CD4-positive, alpha-beta T cell treated with Interleukin-6 for 4 hours (primary cell): Measurements from ENCODE around the gene HOXD10.

Experiments used
- DNase-seq: peaks from one replicate; pipeline ENCODE4 v3.0.0-alpha.2; 2020; ENCODE audit warnings: mixed read lengths

The HOXD10 gene

DNA sequence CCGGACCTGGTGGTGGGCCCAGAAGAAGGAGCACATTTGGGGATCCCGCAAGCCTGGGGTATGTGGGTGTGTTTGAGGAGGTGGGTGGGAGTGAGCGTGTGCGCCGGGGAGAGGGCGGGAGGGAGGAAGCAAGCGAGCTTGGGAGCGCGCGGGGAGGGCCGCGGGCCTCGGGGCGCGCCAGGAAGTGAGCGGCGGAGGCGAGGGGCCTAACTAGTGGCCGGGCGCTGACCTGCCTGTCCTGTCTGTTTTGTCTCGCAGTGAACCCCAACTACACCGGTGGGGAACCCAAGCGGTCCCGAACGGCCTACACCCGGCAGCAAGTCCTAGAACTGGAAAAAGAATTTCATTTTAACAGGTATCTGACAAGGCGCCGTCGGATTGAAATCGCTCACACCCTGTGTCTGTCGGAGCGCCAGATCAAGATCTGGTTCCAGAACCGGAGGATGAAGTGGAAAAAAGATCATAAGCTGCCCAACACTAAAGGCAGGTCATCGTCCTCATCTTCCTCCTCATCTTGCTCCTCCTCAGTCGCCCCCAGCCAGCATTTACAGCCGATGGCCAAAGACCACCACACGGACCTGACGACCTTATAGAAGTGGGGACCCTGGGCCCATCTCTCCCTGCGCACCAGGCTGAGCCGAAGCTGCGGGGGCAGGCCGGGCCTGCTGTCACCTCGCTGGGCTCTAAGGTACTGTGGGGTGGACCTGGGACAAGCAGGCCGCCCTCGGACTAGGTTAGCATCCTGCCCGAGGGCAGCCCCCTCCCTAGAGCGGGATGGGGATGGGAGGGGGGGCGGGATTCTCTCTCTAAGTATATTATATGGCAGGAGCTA is 36.0 kb downstream of the HOXD10 start:
- DNase-seq: no peak

DNA sequence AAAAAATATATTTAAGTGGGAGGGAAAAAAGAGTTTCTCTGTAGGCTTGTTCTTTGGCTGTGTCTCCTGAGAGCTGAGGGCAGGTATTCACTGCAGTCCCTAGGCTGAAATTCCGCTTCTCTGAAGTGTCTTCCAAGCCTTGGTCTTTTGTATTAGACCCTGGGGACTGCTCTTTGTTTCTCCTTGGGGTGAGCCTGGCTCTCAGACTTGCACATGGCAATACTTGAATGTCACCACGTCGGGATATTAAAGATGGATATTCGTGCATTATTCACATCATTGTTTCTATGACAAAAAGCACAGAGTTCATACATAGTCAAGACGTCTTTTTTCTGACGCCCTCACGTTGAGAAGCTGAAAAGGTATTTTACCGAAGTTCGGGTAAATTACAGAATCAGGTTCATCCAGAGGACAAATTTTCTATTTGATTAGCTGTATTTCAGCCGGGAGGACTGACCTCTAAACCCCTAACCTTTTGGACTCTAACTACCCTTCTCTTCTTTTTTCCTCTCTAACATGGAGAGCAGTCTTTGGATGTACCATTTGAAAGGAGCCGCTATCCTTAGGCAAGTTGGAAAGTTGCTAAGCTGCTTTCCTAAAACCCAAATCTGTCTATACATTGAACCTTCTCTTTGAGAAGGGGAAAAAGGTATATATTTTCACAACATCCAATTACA is 38.1 kb downstream of the HOXD10 start:
- DNase-seq: no peak

DNA sequence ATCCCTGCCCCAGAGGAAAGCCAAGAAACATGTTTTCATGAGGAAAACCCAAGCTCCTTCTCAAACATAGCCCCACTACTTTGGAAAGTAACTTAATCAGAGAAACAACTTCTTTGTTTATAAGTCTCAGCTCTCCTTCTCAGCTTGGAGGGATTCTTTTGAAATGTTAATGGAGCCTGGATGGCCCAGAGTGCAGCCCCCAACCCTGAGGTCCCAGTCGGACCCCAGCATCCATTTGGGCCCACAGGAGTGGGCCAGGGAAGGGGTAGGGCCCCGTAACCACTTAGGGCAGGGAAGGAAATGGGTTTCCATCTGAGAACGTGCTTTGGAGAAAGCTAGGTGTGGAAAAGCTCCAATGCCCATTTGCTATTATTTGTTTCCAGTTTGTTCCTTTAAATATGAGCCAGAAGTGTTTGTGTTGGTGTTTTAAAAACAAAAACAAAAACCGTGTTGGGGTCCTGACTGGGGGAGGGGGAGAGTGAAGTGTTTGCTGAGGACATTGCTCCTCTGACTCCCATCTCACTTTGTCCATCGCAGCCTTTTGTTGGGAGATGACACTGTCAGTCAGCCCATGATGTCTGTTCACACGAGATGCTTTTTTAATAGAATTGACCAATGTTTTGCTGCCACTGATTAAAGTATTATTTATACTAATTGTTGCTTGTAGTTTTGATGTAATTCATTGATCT is 38.9 kb downstream of the HOXD10 start:
- DNase-seq: no peak

DNA sequence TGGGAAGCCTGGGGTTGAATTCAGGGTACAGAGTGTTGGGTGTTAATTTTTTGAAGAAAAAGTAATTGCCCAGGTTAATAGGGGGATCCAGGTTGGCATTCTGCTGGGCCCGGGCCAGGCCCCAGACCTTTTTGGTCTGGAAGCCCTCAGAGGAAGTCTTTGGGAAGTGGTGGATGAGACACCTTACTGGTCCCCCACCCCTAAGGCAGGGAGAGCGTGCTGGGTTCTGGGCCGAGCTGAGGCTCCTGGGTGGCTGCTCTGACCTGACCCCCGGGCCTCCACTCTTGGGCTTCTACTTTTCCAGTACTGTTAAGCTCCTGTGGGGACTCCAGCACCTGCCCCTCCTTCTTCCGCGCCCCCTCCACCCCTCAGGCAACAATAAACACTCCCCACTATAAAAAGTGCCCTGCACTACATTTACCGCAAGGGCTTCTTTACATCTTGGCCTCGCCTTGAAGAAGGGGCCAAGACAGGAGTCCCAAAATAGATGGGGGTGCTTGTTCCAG is 39.8 kb downstream of the HOXD10 start:
- no peak for DNase-seq

DNA sequence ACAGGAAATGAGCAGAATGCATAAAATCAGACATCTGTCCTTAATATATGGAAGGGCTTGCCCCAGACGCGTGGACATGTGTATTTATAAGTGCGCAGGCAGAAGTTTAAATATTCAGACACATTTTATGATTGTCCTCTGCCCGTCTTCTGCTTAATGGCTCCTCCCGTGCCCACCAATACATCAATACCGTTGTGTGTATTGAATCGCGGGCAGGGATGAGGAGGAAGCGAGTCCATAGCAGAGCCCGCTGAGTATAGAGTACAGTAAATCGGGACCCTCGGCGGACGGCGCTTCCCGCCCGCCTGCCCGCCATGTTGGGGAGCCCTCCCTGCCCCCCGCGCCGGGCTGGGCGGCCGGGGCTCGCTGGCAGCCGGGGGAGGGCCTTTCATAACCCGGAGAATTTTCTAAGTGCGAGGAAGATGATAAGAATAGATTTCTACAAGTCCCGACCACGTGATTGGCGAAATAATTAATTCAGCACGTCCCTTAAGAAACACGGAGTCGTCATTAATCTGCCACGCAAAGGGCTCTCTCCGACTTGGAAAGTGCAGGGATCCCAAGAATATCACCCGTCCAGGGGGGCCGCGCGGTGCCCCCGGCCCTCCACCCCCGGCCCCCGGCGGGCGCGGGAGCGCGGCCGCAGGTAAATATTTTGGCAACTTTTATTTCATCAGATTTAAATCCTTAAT is 40.4 kb downstream of the HOXD10 start, which contains the start of gene HOXD3:
Gene HOXD3 (plus strand): TSS at position 501 of the 692 bp plus-strand sequence. CDS start 11,808 bp downstream, outside the sequence.
- DNase-seq: no peak

DNA sequence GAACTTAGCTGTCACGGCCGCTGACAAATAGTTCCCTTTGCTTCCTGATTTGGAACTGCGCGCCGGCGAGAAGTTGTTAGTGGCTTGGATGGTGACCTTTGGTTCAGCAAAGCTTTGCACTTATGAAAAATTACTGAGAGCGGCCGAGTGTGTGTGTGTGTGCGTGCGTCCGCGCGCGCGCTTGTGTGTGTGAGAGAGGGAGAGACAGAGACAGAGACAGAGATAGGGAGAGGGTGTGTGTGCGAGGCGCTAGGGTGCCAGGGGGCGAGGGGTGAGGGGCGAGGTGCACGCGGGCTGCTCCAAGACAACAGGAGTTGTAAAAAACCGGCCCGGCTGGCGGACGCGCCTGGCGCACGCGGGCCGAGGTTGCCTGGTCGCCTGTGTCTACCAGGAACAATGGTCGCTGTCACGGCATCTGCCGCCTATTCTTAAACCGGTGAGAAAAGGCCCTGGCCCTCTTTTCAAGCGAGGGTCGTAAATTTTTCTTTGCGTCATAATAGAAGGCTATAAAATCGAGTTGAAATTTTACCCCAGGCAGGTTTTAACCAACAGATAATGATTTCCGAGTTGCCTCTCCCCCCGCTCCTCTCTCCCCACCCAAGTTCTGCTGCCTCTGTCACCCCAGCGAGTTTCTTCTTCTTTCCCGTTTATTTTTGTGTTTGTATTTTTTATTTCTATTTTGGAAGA is 41.1 kb downstream of the HOXD10 start:
- no peak for DNase-seq

DNA sequence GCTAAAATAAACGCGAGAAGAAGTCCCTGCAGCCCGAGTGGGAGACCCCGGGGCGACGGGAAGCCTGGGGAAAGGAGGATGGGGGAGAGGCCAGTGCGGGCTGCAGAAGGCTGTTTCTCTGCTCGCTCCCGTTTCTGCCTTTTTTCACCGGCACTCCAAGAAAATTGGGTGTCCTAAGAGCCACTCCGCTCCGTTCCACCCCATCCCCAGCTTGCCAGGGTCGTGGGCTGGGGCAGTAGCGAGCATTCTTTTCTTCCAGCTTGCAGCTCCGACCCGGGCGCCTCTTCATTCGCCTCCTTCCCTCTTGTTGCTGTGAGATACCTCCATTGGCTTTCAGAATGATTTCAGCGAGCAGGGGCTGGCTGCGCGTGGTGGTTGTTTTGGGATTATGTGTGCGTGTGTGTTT is 41.6 kb downstream of the HOXD10 start:
- no peak for DNase-seq

DNA sequence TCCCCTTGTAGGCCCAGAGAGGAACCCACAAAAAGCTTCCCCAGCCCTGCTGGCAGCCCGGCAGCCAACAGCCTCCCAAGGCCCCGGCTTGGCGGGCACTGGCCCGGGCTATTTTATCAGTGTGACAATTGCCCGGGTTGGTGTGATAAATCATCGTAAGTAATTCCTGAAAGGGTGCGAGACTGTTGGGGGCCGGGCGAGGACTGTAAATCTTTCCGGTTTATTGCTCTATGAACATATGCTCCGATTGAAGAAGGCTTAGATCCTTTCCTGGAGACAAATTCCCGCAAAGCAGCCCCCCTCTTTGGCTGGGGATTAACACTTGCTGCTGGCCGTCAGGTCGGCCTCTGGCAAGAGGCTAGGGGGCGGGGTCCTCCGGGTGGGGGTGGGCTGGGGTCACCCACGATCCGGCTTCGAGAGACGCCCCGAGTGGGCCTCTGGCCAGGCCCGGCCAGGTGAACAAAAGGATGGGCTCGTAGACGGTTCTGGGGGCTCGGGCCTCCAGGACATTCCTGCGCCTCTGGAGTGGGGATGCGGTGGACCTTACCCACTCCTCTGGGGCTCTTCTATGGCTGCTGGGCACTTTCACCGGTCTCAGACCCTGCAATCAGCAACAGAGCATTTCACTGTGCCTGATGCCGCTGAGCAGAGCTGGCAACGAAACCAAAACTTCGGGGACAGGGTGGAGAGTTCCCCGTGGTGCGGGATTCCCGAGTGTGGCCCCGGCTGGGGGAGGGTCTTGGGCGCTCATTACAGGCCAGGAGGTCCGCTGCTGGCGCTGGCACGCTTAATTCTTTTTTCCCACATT is 42.5 kb downstream of the HOXD10 start:
- DNase-seq: no peak

DNA sequence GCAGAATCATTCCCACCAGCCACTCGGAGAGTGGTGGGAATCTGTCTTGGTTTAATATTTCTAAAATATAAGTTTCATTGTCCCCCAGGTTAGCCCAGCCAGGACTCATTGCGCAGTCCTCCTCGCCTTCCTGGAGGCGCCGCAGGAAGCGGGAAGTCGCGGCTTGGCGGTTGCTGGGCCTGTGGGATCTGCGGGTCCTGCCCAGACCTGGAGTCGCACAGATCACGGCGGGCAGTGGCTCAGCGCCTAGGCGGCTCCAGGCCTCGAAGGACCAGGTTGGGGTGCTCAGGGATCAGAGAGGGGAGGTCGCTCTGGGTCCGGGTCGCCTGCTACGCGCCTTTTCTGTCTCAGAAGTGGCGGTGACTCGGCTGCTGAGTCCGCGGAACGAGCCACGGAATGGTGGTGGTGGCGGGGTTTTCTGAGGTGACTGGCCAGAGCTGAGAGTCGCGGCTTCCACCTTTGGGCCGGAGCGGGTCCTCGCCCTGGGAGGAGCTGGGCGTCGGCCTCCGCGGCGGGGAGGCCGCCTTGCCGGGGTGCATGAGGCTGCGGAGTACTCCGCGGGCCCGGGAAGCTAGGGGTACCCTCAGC is 43.2 kb downstream of the HOXD10 start:
- no peak for DNase-seq

DNA sequence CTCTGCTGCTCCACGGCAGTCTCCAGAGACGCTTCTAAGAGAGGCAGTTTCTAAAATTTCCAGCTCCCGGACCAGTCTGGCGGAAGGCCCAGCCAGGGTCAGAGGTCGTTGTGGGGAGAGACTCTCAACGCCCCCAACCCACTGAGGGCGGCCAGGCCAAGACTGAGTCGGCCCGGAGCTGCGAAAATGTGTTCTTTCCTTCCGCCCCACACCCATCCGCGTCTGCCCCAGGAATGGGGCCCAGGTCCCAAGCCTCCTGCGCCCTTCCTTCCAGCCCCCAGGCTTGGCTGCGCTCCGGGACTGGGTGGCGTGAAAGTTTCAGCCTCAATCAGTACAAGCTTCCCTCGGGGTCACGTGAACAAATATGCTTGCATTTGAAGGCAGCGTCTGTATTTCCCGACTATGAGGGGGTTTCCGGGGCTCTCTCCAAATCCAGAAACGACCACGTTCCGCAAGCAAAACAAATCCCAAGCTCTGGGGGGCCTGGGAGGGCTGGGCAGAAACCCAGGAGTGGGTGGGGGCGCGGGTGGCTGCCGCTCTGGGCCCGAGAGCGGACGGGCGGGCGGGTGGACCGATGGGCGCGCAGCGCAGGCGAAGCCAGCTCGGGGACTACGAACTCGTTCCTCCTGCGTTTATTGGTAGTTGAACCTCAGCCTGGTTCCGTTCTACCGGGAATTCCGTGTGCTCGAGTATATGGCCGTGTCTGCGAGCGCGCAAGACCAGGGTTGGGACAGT is 43.8 kb downstream of the HOXD10 start:
- DNase-seq: no peak

DNA sequence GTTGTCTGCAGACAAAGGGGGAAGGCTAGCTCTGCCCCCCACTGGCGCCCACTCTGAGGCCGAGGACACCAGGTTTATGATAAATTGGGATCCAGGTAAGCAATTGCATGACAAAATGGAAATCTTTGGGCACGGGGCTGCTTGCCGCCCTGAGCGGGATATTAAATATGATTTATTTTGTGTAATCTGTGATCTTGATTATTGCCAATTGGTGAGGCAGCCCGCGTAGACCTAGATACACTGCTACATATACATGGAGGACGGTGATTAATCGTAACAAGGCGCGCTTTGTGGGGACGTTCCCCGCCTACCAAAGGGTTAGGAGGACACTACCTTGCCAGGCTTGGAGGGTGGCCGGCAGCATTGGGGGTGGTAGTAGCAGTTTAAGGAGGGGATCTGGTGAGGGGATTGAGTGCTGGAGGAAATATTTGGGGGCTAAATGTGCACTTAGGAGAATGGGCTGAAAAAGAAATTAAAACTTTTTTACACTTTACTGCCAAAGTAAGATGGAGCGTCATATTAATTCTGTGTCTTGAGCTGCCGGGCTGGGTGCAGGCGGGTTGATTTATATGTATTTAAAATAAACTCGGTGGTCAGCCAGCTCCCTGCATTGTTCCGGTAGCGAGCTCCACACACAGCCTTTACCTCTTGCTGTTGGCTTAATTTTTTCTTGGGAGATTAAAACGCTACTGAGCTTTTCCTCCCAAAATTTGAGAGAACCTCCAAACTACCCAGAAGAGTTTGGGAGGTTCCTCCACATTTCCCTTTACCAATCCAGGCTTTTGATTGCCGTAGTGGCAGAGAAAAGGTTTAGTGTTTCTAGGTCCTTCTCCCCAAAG is 44.6 kb downstream of the HOXD10 start:
- DNase-seq: no peak

DNA sequence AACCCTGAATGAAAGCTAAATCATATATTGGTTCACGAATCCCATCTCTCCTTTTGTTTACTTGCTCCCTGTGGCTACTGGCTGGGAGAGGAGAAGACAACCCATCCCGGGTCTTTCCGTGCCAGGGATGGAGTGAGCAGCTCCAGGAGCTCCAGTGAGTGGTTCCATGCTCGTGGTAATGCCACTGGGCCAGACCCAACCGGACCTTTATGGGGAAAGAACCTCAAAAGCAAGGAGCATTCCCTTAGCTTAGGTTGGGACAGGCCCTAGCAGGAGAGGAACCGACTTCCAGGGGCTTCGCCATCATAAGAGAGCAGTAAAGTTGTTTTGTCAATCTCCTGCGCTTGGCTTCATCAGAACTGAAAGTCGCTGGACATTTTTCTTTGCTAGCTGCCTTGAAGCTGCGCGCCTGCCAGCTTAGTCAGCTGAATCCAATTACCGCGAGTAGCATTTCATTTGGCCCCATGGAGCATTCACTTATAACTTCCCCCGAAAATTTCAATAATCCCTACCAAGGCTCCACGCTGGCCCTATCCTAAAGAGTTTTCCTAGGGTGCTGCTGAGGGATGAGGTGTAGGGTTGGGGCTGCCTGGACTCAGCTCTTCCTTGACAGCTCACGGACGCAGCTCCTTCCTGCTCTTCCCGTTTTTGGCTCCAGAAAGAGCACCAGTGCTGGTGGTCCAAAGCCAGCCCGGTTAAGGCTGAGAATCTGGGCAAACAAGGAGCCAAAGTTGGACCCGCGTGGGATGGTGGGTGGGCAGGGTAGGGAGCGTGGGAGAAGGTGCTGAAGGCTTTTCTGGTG is 45.4 kb downstream of the HOXD10 start:
- DNase-seq: no peak

DNA sequence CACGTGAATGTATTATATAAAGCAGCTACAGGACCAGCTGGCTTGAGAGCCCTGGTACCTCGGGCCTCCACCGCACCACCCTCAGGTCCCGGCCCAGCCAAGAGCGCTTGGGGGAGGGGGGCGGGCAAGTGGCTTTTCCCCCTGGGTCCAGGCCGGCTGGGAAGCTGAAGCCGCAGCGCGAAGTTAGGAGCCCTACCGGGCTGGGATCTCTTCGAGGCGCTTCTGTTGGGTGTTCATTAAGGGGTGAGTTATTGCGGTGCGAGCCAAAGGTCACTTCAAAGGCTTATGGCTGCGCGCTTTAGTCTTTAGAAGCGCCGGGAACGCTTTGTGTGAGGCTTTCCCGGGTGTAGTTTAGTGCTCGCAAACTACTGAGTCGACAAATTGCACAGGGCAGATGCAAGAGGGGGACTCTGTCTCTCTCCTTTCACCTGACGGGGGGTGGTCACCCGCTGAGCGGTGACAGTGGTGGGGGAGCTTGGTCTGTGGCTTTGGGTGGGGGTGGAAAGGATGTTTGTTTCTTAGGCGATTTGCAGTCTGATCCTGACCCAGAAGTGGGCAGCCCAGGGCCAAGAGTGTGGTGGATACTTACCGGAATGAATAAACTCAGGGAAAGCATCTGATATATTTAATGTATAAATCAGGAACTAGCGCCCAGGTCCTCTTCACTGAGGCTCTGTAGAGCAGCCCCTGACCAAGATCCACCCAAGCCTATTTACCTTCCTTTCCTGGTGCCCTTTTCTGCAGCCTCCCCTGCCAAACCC is 46.5 kb downstream of the HOXD10 start:
- no peak for DNase-seq

DNA sequence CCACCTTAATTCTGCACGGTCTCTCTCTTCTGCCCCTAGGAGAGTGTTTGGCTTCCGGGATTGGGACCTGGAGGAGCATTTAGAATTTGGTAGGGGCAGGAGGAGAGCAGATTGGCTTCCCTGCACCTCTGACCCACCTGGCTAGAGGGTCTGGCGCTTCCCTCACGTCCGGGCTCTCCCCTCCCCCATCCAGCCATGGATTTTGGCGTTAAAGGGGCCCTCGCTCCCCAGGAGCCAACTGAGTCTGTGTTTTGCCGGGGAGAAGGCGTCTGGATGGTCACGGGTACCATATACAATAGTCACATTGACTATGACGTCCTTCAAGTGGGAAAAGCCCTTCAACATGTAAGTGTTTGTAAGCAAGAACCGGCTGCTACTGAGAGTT is 47.1 kb downstream of the HOXD10 start:
- no peak for DNase-seq

DNA sequence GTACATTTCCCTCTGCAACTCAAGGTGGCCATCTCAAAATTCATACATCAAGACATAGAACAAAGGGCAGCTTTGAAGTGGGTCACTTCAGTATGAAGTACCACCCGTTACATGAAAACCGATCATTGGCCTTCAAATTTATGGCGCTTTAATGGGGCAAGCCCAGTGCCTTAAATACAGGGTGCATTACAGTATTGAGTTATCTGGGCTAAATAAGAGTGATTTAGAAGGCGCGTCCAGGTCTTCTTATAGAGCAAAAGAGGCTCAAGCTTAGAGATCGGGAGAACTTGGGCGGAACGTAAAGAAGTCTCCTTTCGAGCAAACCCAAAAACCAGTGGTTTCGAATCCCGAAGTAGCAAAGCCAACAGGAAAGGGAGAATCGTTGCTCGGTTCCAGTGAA is 47.6 kb downstream of the HOXD10 start:
- no peak for DNase-seq

DNA sequence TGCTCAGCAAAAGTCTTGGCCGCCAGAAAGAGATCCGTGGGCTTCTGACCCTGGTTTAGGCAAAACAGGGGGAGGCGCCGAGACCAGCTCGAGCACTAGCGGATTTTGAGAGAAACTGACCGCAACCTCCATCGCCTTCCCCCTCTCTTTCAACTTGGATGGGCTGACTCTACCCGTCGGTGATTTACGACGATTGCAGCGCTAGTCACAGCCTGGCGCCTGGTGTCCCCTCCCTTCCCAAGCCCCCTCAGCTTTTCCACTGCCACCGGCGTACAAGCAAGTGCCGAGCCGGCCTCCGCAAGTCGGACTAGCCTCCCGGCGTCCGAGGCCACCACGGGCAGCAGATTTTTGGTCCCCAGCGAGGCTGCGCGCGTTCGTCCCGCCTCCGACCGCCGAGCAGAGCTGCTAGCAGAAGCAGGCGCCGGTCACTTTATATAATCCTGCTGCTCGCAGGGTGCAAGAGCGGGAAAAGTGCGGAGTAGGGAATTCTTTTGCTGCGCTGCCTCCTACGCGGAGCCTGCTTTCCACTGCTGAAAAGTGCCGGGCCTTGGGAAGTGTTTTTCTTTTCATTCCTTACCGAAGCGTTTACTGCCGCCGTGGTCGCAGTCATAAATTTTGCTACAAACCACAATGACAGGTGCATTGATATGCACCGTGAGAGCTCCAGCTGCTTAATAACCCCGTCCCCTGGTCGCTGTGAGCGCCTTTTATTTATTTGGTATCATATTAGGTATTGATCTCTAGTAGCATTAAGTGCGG is 48.2 kb downstream of the HOXD10 start:
- no peak for DNase-seq
